Measurements from ENCODE around the gene PPP1R18.
"Not testable (repeated sequence)": the region's sequence is repeated elsewhere in the genome, so short reads cannot be mapped to it uniquely, and the experiment has no call there.

Gene PPP1R18

GRCh38 chr6:30686009-30686907 is at the start of gene PPP1R18:
TSS of gene PPP1R18 (minus strand) at chr6:30686645. CDS start at chr6:30686018, 627 bp downstream.
- DNase-seq: peak; percentile 79

DNA sequence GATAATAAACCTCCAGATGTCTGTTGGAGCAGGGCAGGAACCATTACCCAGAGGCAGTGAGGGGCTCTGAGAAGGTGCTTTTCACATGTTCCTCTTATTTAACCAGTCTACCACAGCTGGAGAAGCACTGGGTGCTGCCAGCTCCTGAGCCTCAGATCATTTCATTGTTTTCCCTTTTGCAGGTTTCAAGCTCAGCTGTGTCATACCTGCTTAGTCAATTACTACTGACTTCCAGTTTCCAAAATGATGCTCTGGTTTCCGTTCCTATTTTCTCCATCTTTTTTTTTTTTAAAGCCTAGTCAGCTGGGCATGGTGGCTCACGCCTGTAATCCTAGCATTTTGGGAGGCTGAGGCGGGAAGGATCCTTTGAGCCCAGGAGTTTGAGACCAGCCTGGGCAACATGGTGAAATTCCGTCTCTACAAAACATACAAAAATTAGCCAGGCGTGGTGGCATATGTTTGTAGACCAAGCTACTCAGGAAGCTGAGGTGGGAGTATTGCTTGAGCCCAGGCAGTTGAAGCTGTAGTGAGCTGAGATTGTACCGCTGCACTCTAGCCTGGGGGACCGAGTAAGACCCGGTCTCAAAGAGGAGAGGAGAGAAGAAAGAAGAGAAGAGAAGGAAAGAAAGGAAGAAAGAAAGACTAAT is 49.3 kb upstream of the PPP1R18 start:
- DNase-seq: no peak

GRCh38 chr6:30732237-30732943 is 45.9 kb upstream of the PPP1R18 start:
- DNase-seq: no peak

DNA sequence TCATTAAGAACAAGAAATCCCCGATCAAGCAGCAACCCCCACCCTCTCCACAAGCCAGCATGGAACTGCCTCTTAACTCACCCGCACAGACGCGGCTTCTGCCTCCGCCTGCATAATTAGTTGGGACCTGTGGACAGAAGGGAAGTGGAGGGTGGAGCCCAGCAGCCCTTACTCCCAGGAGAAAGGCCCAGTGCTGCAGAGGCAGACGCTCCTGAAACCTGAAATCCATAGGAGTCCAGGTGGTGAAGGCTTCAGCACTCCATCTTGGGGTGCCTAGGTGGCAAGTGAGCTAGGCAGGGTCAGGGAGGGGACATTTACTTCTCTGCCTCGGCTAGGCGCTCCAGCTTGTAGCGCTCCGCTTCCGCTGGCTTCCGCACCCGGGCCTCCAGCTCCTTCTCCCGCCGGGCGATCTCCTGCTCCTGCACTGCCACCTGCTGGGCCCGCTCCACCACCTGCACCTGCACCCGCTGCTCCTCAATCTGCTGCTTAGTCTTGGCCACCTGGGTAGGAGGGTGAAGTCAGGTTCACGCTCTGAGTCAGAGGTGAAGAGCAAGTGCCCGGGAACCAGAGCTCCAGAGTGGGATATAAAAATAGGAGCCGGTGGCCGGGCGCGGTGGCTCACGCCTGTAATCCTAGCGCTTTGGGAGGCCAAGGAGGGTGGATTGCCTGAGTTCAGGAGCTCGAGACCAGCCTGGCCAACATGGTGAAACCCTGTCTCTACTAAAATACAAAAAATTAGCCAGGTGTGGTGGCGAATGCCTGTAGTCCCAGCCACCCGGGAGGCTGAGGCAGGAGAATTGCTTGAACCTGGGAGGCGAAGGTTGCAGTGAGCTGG is 44.4 kb upstream of the PPP1R18 start:
- peak; percentile 84 for DNase-seq

- no peak for DNase-seq
Observed at GRCh38 chr6:30727920-30728553, 41.6 kb upstream of the PPP1R18 start.

- no peak for DNase-seq
Observed at GRCh38 chr6:30726506-30727413, 40.3 kb upstream of the PPP1R18 start.

DNA sequence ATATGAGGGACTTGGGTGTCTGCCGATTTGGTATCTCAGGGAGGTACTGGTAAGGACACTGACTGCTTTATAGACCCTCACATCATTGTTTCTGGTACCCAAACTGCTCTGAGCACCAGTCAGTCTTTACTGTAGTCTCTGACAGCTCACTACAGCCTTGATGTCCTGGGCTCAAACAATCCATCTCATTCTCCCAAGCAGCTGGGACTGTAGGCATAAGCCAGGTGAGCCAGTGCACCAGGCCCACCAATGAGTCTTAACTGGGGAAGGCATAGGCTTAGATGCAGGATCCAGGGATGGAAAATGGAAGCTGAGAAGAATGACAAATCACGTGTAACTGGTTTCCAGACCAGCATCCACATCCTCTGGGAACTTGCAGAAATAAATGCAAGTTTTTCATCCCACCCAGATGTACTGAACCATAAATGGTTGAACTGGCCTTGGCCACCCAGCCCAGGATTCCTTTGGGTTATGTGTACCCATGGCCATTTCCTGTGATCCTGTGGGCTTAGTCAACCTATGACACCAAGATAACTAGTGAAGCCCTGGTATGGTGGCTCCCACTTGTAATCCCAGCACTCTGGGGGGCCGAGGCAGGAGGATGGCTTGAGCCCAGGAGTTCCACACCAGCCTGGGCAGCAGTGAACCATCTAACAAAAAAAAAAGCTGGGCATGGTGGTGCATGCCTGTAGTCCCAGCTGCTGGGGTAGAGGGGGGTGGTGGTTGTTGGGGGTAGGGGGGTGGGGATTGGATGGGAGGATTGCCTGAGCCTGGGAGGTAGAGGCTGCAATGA is 39.5 kb upstream of the PPP1R18 start:
- no peak for DNase-seq

DNA sequence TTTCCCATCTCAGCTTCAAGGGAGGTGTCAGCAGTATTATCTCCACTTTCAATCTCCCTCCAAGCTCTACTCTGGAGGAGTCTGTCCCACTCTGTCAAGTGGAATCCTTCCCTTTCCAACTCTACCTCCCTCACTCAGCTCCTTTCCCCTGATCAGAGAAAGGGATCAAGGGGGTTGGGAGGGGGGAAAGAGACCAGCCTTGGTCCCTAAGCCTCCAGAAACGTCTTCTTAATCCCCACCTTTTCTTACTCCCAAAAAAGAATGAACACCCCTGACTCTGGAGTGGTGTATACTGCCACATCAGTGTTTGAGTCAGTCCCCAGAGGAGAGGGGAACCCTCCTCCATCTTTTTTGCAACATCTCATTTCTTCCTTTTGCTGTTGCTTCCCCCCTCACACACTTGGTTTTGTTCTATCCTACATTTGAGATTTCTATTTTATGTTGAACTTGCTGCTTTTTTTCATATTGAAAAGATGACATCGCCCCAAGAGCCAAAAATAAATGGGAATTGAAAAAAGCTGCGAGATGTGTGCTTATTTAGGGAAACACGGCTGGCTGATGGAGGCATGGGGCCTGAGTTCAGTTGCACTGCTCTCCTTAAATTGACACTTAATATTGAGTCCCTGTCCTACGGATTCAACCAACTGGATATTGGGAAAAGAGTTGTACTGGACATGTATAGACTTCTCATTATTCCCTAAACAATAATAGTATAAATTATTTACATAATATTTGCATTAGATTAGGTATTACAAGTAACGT is 38.6 kb upstream of the PPP1R18 start:
- no peak for DNase-seq

GRCh38 chr6:30723843-30724741 is 37.6 kb upstream of the PPP1R18 start:
- DNase-seq: not testable (repeated sequence)

DNA sequence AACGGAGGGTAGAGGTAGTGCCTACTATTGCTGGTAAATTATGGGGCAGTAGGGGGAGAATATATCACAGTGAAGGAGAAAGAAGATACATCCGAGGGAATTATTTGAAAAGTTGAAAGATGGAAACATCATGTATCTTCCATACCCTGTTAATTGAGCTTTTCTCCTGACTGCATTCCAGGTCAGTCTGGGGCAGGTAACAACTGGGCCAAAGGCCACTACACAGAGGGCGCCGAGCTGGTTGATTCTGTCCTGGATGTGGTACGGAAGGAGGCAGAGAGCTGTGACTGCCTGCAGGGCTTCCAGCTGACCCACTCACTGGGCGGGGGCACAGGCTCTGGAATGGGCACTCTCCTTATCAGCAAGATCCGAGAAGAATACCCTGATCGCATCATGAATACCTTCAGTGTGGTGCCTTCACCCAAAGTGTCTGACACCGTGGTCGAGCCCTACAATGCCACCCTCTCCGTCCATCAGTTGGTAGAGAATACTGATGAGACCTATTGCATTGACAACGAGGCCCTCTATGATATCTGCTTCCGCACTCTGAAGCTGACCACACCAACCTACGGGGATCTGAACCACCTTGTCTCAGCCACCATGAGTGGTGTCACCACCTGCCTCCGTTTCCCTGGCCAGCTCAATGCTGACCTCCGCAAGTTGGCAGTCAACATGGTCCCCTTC is 36.9 kb upstream of the PPP1R18 start:
- DNase-seq: not testable (repeated sequence)

DNA sequence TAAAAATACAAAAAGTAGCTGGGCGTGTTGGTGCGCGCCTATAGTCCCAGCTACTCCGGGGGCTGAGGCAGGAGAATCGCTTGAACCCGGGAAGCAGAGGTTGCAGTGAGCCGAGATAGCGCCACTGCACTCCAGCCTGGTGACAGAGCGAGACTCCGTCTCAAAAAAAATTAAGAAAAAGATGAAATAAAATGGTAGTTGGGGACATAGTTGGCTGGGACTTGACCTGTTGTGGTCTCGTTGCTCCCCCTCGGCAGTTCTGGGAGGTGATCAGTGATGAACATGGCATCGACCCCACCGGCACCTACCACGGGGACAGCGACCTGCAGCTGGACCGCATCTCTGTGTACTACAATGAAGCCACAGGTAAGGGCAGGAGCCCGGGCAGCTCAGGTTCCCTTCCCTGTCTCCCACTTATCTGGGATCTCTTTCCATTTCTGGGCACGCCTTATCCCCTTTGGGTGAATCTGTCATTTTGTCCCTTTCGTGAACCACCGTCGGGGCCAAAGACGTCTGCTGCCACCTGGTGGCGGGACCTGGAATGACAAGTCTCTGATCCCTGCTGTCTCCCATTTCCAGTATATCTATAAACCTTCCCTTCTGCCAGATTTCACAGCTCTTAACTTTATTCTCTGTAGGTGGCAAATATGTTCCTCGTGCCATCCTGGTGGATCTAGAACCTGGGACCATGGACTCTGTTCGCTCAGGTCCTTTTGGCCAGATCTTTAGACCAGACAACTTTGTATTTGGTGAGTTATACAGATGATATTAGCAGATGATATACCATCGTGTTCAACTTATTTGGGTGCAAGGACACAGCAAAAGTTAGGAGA is 36.1 kb upstream of the PPP1R18 start:
- peak; percentile 78 for DNase-seq

- DNase-seq: peak; percentile 36
Observed at GRCh38 chr6:30722025-30722279, 35.5 kb upstream of the PPP1R18 start.

- DNase-seq: peak; percentile 93
Observed at GRCh38 chr6:30721198-30722024, 35.0 kb upstream of the PPP1R18 start.

DNA sequence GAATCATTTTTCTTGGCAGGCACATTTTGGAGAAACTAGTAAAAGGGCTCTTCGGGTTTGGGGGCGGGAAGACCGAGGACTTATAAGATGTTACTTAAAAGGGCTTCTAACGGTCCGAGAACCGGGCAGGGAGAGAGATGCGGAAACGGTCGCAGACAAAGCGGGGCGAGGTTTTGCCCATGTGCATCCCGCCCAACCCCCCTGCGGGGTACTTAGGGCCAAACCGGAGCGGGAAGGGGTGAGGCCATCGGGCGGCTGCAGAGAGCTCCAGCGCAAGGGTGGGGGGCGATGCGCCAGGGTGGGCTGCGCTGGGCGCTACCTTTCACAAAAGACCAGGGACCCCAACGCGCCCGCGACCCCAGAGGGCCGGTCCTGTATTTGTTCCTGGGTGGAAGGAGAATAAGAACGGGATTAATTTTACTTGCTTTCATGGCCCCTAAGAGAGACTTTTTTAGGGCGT is 34.3 kb upstream of the PPP1R18 start:
- DNase-seq: peak; percentile 60

GRCh38 chr6:30719791-30720737 is 33.6 kb upstream of the PPP1R18 start, which contains the start of gene TUBB:
TSS of gene TUBB (plus strand) at chr6:30720352. CDS start at chr6:30720507, 155 bp downstream.
- DNase-seq: peak; percentile 95

Data from CD4-positive, alpha-beta T cell treated with Interferon gamma for 1 hour (primary cell).